MM.1S (cell line): ENCODE measurements around the gene CFP.

Experiments
- EZH2 ChIP-seq: fragments of 300-600 bp; sonication (generic); optimal IDR thresholded peaks from 2 replicates; pipeline ENCODE3; 2017; ENCODE audit warnings: low read depth, mild to moderate bottlenecking, antibody characterized with exemption, low read length, mixed read lengths
- EZH2phosphoT487 ChIP-seq: fragments of 300-600 bp; sonication (generic); IDR thresholded peaks from 2 replicates; pipeline ENCODE4 v1.6.1; 2018; ENCODE audit warnings: antibody characterized with exemption, low read length
- TF ChIP-seq, protein P1 (sequence below): fragments of 300-600 bp; sonication (generic); IDR thresholded peaks from 2 replicates; pipeline ENCODE4 v1.5.1; 2016; ENCODE audit warnings: antibody characterized with exemption, low read length, mixed read lengths

DNA sequence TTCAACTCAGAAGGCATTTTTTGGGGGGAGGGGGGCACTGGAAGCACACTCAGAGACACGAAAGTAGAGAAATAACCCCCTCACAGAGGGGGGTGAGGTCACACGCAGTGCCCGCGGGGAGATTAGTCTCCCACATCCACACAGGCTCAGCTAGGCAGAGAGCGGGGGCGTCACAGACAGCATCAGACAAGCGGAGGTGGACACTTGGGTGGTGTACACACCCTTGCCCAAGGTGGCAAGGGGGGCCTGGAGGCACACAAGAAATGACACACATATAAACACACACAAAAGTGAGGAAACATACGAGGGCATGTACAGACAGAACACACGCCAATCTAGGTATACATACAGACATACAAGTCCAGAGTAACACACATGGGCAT is 9.4 kb downstream of the CFP start:
- TF ChIP-seq EZH2: no peak
- TF ChIP-seq, protein P1, sequence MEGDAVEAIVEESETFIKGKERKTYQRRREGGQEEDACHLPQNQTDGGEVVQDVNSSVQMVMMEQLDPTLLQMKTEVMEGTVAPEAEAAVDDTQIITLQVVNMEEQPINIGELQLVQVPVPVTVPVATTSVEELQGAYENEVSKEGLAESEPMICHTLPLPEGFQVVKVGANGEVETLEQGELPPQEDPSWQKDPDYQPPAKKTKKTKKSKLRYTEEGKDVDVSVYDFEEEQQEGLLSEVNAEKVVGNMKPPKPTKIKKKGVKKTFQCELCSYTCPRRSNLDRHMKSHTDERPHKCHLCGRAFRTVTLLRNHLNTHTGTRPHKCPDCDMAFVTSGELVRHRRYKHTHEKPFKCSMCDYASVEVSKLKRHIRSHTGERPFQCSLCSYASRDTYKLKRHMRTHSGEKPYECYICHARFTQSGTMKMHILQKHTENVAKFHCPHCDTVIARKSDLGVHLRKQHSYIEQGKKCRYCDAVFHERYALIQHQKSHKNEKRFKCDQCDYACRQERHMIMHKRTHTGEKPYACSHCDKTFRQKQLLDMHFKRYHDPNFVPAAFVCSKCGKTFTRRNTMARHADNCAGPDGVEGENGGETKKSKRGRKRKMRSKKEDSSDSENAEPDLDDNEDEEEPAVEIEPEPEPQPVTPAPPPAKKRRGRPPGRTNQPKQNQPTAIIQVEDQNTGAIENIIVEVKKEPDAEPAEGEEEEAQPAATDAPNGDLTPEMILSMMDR: no peak
- no peak for TF ChIP-seq EZH2phosphoT487
